SK-N-SH treated with all-trans-retinoic acid at 6 μM for 48 hours (cell line): ENCODE data around the gene THBS3.

Experiments
- ATAC-seq: fragments of 200-7000 bp; cut with Tn5 transposase; 3 replicates; pipeline ENCODE4 v1.9.1; 2020; ENCODE audit warnings: mild to moderate bottlenecking, moderate library complexity
- ARNTL ChIP-seq: fragments of 450-650 bp; formaldehyde crosslinking; IDR thresholded peaks from 2 replicates; pipeline ENCODE4 v1.5.0; 2020; ENCODE audit warnings: low read depth, mild to moderate bottlenecking, moderate library complexity, borderline replicate concordance
- BACH2 ChIP-seq: fragments of 250-450 bp; sonication (Bioruptor Pico); IDR thresholded peaks from 2 replicates; pipeline ENCODE4 v1.9.0; 2021; ENCODE audit warnings: mild to moderate bottlenecking, borderline replicate concordance
- ESRRG ChIP-seq: fragments of 250-450 bp; sonication (Bioruptor Pico); IDR thresholded peaks from 2 replicates; pipeline ENCODE4 v1.6.1; 2021; ENCODE audit warnings: mild to moderate bottlenecking
- ISL1 ChIP-seq: fragments of 250-450 bp; sonication (Bioruptor Pico); IDR thresholded peaks from 2 replicates; pipeline ENCODE4 v2.1.2; 2022; ENCODE audit warnings: mild to moderate bottlenecking, moderate library complexity
- RARB ChIP-seq: fragments of 250-450 bp; sonication (Bioruptor Pico); IDR thresholded peaks from 2 replicates; pipeline ENCODE4 v1.8.0; 2021; ENCODE audit warnings: mild to moderate bottlenecking, moderate library complexity
- ZC3H10 ChIP-seq: fragments of 250-450 bp; sonication (Bioruptor Pico); IDR thresholded peaks from 2 replicates; pipeline ENCODE4 v1.5.1; 2021; ENCODE audit warnings: mild to moderate bottlenecking, moderate library complexity
- ZFP3 ChIP-seq: fragments of 250-450 bp; sonication (Bioruptor Pico); IDR thresholded peaks from 2 replicates; pipeline ENCODE4 v1.5.0; 2020; ENCODE audit warnings: mild to moderate bottlenecking, moderate library complexity
- ZNF565 ChIP-seq: fragments of 450-650 bp; formaldehyde crosslinking; conservative IDR thresholded peaks from 2 replicates; pipeline ENCODE4 v1.5.0; 2020; ENCODE audit warnings: low read depth, mild to moderate bottlenecking, moderate library complexity
- ZNF70 ChIP-seq: fragments of 450-650 bp; formaldehyde crosslinking; IDR thresholded peaks from 2 replicates; pipeline ENCODE4 v1.5.0; 2020; ENCODE audit warnings: mild to moderate bottlenecking, moderate library complexity
- TF ChIP-seq, protein P1 (sequence below): fragments of 250-450 bp; sonication (Bioruptor Pico); IDR thresholded peaks from 2 replicates; pipeline ENCODE4 v1.8.0; 2020; ENCODE audit warnings: mild to moderate bottlenecking, moderate library complexity, borderline replicate concordance
- TF ChIP-seq, protein P2 (sequence below): fragments of 250-450 bp; sonication (Bioruptor Pico); IDR thresholded peaks from 2 replicates; pipeline ENCODE4 v1.8.0; 2021; ENCODE audit warnings: low read depth, mild to moderate bottlenecking, moderate library complexity, borderline replicate concordance
- TF ChIP-seq, protein P3 (sequence below): fragments of 250-450 bp; sonication (Bioruptor Pico); IDR thresholded peaks from 2 replicates; pipeline ENCODE4 v1.5.1; 2020; ENCODE audit warnings: low read depth, mild to moderate bottlenecking, moderate library complexity
- TF ChIP-seq, protein P4 (sequence below): fragments of 250-450 bp; sonication (Bioruptor Pico); IDR thresholded peaks from 2 replicates; pipeline ENCODE4 v1.5.1; 2021; ENCODE audit warnings: mild to moderate bottlenecking, moderate library complexity

THBS3 gene

DNA sequence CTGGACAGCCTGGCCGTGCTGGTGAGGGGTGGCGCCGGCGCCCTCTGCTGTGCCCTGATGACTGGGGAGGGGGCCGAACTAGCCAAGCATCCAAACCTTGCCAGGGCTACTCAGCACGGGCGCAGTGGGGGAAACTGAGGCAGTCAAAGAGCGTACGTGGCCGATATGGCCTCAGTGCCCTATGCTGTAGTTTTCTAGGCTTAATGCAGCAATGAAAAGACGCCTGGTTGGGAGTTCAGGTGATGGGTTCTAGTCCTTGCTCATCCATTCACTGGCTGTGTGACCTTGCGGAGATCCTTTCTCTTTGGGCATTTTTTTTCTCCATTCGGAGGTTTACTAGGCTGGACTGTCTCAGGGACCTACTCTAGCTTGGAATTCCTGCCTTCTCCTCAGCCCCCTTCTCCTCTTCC lies 1.6 kb upstream of the THBS3 start:
- peak; percentile 67; the same call in 1 of the 2 replicates for TF ChIP-seq RARB (CRISPR knock-in tag)
- TF ChIP-seq, protein P1, sequence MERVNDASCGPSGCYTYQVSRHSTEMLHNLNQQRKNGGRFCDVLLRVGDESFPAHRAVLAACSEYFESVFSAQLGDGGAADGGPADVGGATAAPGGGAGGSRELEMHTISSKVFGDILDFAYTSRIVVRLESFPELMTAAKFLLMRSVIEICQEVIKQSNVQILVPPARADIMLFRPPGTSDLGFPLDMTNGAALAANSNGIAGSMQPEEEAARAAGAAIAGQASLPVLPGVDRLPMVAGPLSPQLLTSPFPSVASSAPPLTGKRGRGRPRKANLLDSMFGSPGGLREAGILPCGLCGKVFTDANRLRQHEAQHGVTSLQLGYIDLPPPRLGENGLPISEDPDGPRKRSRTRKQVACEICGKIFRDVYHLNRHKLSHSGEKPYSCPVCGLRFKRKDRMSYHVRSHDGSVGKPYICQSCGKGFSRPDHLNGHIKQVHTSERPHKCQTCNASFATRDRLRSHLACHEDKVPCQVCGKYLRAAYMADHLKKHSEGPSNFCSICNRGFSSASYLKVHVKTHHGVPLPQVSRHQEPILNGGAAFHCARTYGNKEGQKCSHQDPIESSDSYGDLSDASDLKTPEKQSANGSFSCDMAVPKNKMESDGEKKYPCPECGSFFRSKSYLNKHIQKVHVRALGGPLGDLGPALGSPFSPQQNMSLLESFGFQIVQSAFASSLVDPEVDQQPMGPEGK (CRISPR knock-in tag) = no peak

DNA sequence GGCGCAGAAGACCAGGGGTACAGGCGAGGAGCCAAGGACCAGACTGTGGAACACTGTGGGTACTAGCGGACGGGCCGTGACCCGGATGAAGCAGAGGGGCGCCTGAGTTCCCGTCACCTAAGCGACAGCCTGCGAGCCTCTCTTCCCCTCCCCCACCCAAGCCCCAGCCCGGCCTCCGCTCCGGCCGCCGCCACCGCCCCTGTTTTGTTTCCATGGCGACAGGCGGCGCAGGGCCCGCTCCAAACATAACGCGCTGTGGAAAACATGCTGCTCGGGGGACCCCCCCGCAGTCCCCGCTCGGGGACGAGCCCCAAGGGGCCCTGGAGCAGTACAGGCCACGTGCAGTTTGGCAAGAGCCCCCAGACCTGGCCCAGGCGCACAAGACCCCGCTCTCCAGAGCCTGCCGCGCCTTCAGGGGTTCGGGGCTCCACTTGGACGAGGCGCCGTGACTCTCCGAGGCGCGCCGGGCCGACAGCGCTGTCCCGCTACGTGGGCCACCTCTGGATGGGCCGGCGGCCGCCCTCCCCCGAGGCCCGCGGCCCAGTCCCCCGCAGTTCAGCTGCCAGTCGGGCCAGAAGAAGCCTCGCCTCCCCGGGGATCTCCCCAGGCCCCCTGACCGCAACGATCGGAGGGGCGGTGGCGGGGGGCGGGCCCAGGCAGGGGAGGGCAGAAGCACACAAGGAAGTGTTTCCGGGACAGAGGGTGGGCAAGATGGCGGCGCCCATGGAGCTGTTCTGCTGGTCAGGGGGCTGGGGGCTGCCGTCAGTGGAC lies 1.0 kb upstream of the THBS3 start, which contains the start of gene MTX1:
MTX1 (plus strand) TSS at position 155 of the 771 bp plus-strand sequence; CDS start at position 265, 110 bp downstream.
- ATAC-seq = peak; percentile 79
- TF ChIP-seq, protein P2, sequence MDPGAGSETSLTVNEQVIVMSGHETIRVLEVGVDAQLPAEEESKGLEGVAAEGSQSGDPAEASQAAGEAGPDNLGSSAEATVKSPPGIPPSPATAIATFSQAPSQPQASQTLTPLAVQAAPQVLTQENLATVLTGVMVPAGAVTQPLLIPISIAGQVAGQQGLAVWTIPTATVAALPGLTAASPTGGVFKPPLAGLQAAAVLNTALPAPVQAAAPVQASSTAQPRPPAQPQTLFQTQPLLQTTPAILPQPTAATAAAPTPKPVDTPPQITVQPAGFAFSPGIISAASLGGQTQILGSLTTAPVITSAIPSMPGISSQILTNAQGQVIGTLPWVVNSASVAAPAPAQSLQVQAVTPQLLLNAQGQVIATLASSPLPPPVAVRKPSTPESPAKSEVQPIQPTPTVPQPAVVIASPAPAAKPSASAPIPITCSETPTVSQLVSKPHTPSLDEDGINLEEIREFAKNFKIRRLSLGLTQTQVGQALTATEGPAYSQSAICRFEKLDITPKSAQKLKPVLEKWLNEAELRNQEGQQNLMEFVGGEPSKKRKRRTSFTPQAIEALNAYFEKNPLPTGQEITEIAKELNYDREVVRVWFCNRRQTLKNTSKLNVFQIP (CRISPR knock-in tag) = no peak
- peak; percentile 81; the same call in 1 of the 2 replicates for TF ChIP-seq ARNTL (CRISPR knock-in tag)
- TF ChIP-seq, protein P3, sequence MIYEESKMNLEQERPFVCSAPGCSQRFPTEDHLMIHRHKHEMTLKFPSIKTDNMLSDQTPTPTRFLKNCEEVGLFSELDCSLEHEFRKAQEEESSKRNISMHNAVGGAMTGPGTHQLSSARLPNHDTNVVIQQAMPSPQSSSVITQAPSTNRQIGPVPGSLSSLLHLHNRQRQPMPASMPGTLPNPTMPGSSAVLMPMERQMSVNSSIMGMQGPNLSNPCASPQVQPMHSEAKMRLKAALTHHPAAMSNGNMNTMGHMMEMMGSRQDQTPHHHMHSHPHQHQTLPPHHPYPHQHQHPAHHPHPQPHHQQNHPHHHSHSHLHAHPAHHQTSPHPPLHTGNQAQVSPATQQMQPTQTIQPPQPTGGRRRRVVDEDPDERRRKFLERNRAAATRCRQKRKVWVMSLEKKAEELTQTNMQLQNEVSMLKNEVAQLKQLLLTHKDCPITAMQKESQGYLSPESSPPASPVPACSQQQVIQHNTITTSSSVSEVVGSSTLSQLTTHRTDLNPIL = no peak
- TF ChIP-seq ISL1 (CRISPR knock-in tag) = no peak
- no peak for TF ChIP-seq BACH2

More for the DNA sequence above, 1.6 kb upstream of the THBS3 start:
- ATAC-seq = no peak

DNA sequence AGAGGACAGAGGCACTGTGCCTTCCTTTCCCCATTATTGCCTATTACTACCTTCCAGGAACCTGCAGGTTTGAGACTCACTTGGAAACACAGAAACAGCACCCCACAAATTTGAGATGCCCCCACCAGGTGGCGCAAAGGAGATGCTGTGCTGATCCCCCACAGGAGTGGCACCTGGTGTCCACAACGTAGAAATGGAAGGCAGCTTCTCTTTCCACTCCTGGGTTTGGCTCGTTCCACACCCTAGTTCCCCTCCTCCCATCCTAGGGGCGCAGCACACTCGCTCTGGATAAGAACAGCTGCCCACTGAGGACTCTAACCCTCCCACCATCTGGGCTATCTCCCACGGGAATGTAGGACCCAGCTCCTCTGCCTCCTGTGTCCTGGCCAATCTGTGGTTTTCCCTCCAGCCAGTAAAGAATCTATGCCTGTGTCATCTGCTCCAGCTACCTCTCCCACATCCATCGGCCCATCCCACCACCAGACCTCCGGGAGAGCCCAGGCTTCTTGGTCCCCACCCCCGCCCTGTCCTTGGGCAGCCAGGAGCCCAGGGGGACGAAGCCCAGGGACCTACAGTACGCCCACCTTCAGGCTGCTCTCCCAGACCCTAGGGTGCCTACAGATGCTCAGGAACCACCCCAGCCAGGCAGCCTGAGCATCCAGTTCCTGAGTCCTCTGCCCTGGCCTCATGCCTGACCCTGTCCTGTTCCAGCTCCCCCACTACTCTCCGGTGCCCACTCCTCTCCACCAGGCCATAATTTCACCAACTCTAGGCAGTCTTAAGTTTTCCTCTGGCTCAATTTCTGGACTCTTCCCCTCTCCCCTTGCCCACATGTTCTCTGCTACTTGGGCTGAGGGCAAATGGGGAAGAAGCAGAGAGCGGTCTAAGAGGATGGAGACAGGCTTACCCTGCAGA lies 549 bp downstream of the THBS3 start:
- TF ChIP-seq, protein P3 = no peak
- TF ChIP-seq, protein P2 (CRISPR knock-in tag) = no peak
- TF ChIP-seq, protein P4, sequence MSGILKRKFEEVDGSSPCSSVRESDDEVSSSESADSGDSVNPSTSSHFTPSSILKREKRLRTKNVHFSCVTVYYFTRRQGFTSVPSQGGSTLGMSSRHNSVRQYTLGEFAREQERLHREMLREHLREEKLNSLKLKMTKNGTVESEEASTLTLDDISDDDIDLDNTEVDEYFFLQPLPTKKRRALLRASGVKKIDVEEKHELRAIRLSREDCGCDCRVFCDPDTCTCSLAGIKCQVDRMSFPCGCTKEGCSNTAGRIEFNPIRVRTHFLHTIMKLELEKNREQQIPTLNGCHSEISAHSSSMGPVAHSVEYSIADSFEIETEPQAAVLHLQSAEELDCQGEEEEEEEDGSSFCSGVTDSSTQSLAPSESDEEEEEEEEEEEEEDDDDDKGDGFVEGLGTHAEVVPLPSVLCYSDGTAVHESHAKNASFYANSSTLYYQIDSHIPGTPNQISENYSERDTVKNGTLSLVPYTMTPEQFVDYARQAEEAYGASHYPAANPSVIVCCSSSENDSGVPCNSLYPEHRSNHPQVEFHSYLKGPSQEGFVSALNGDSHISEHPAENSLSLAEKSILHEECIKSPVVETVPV = no peak
- TF ChIP-seq ARNTL (CRISPR knock-in tag) (no peak), ISL1 (CRISPR knock-in tag) (no peak), ZNF565 (CRISPR knock-in tag) (no peak), ZNF70 (CRISPR knock-in tag) (no peak), ESRRG (no peak), ZFP3 (CRISPR knock-in tag) (no peak), ZC3H10 (no peak)
- TF ChIP-seq, protein P1 (CRISPR knock-in tag) = no peak
- ATAC-seq = peak; percentile 63
